Neural cell (in vitro differentiated cells): Measurements from ENCODE around the gene GABBR2. TPM values are rescaled to one million over a fixed set of nuclear protein-coding genes. Genes with fewer than 3 reads are reported as not detected.

ENCODE experiments used
- H2AFZ ChIP-seq: fragments of 200-600, 300-800 bp; sonication (generic), shearing (Covaris generic); 2 replicates; pipeline ENCODE4 v1.6.0; 2014; ENCODE audit warnings: low read depth, mild to moderate bottlenecking, antibody characterized with exemption, low read length, moderate library complexity
- H3F3A ChIP-seq: fragments of 200-600 bp; shearing (Covaris generic); 2 replicates; pipeline ENCODE4 v1.6.1; 2016; ENCODE audit warnings: mild to moderate bottlenecking, moderate library complexity, mixed read lengths, antibody characterized with exemption, low read length; ENCODE audit not compliant: insufficient read depth, poor library complexity, severe bottlenecking
- H3K27ac ChIP-seq: fragments of 200-600, 300-800 bp; sonication (generic), shearing (Covaris generic); 2 replicates; pipeline ENCODE4 v1.5.1; 2014; ENCODE audit warnings: mild to moderate bottlenecking, low read length, moderate library complexity
- H3K27me3 ChIP-seq: fragments of 300-800, 200-600 bp; sonication (generic), shearing (Covaris generic); 2 replicates; pipeline ENCODE4 v1.6.0; 2014; ENCODE audit warnings: mild to moderate bottlenecking, low read depth, low read length, moderate library complexity; ENCODE audit not compliant: insufficient read depth
- H3K36me3 ChIP-seq: fragments of 300-800, 200-600 bp; sonication (generic), shearing (Covaris generic); 2 replicates; pipeline ENCODE4 v1.5.1; 2014; ENCODE audit warnings: mild to moderate bottlenecking, antibody characterized with exemption, low read length, moderate library complexity; ENCODE audit not compliant: insufficient read depth
- H3K4me2 ChIP-seq: fragments of 300-800, 200-600 bp; sonication (generic), shearing (Covaris generic); 2 replicates; pipeline ENCODE4 v1.6.0; 2014; ENCODE audit warnings: mild to moderate bottlenecking, low read length
- H3K4me3 ChIP-seq: fragments of 300-800, 200-600 bp; sonication (generic), shearing (Covaris generic); 2 replicates; pipeline ENCODE4 v1.5.1; 2014; ENCODE audit warnings: mild to moderate bottlenecking, low read length, moderate library complexity
- H3K79me2 ChIP-seq: fragments of 200-600 bp; shearing (Covaris generic); replicated peaks from 2 replicates; pipeline ENCODE4 v1.6.0; 2014; ENCODE audit warnings: mild to moderate bottlenecking, low read length, moderate library complexity; ENCODE audit not compliant: insufficient read depth
- H3K9ac ChIP-seq: fragments of 300-800, 200-600 bp; sonication (generic), shearing (Covaris generic); 2 replicates; pipeline ENCODE4 v1.6.1; 2016; ENCODE audit warnings: mild to moderate bottlenecking, low read length, mixed read lengths
- H3K9me2 ChIP-seq: fragments of 200-600 bp; shearing (Covaris generic); 2 replicates; pipeline ENCODE4 v1.6.1; 2016; ENCODE audit warnings: mild to moderate bottlenecking, low read length, mixed read lengths; ENCODE audit not compliant: insufficient read depth
- H3K9me3 ChIP-seq: fragments of 200-600, 300-800 bp; sonication (generic), shearing (Covaris generic); 2 replicates; pipeline ENCODE4 v1.6.1; 2016; ENCODE audit warnings: mild to moderate bottlenecking, mixed run types, low read length, moderate library complexity, mixed read lengths
- H4K20me1 ChIP-seq: fragments of 200-600 bp; shearing (Covaris generic); 2 replicates; pipeline ENCODE4 v1.6.1; 2016; ENCODE audit warnings: mild to moderate bottlenecking, mixed run types; ENCODE audit not compliant: insufficient read depth
- EP300 ChIP-seq: fragments of 450-650 bp; conservative IDR thresholded peaks from 2 replicates; pipeline ENCODE4 v1.6.1; 2014; ENCODE audit warnings: antibody characterized with exemption, mild to moderate bottlenecking, moderate library complexity; ENCODE audit not compliant: poor library complexity, severe bottlenecking
- EZH2 ChIP-seq: fragments of 200-600, 300-800 bp; shearing (Covaris generic), sonication (generic); IDR thresholded peaks from 2 replicates; pipeline ENCODE4 v1.6.1; 2014; ENCODE audit warnings: antibody characterized with exemption, low read length, borderline replicate concordance, mild to moderate bottlenecking; ENCODE audit not compliant: insufficient read depth, poor library complexity, severe bottlenecking
- MXI1 ChIP-seq: fragments of 450-650 bp; conservative IDR thresholded peaks from 2 replicates; pipeline ENCODE4 v1.6.1; 2014; ENCODE audit warnings: antibody characterized with exemption, mild to moderate bottlenecking; ENCODE audit not compliant: poor library complexity, severe bottlenecking
- POLR2AphosphoS5 ChIP-seq: IDR thresholded peaks from 2 replicates; pipeline ENCODE4 v1.6.1; 2012
- RAD21 ChIP-seq: fragments of 450-650 bp; conservative IDR thresholded peaks from 2 replicates; pipeline ENCODE4 v1.6.1; 2014; ENCODE audit warnings: antibody characterized with exemption, mild to moderate bottlenecking, moderate library complexity
- SMC3 ChIP-seq: fragments of 450-650 bp; conservative IDR thresholded peaks from 2 replicates; pipeline ENCODE4 v1.6.1; 2014; ENCODE audit warnings: antibody characterized with exemption, mild to moderate bottlenecking, moderate library complexity; ENCODE audit not compliant: poor library complexity
- TAF1 ChIP-seq: IDR thresholded peaks from 2 replicates; pipeline ENCODE4 v1.6.1; 2012; ENCODE audit warnings: low read depth
- polyA plus RNA-seq: library from polyadenylated mRNA; depleted of rRNA; stranded (reverse); fragments of >200 nt; gene quantifications from 2 replicates; pipeline ENCODE4 v1.2.3, GENCODE V29; 2014
- TF ChIP-seq, protein P1 (sequence below): fragments of 450-650 bp; IDR thresholded peaks from 2 replicates; pipeline ENCODE4 v1.5.1; 2014; ENCODE audit warnings: antibody characterized with exemption, mild to moderate bottlenecking, moderate library complexity; ENCODE audit not compliant: poor library complexity, severe bottlenecking
- TF ChIP-seq, protein P2 (sequence below): IDR thresholded peaks from 2 replicates; pipeline ENCODE4 v1.6.1; 2012; ENCODE audit warnings: borderline replicate concordance

GABBR2 gene
- polyA plus RNA-seq, 1 donor from 2014 or later = 7.1 TPM

DNA sequence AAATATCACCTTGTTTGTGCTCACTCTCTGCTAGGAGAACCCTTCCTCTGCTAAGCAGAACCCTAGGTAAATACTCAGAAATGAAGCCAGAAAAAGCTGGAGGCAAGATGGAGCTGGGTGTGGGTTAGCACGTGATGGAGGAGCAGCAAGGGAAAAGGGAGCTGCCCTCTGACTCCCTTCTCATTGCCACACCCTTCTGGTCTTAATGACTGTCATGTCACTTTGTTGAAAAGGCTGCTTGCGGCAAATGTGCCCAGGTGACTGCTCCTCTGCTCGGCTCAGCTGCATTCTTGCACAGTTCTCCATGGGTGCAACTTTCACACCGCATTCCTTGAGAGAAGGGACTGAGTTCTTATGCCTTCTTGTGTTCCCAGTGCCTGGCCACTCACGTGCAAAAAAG lies 416.9 kb downstream of the GABBR2 start:
- H3K4me3 ChIP-seq = no peak overlapping the region
- no peaks in the 10 kb centered on the region for H3K79me2 ChIP-seq
- H3K9me2 ChIP-seq = no peaks in the 10 kb centered on the region
- no peak overlapping the region for H3K4me2 ChIP-seq
- H3K36me3 ChIP-seq = peaks cover 4% of the 10 kb centered on the region
- TF ChIP-seq EP300 = no peak
- TF ChIP-seq MXI1 = no peak
- TF ChIP-seq, protein P1, sequence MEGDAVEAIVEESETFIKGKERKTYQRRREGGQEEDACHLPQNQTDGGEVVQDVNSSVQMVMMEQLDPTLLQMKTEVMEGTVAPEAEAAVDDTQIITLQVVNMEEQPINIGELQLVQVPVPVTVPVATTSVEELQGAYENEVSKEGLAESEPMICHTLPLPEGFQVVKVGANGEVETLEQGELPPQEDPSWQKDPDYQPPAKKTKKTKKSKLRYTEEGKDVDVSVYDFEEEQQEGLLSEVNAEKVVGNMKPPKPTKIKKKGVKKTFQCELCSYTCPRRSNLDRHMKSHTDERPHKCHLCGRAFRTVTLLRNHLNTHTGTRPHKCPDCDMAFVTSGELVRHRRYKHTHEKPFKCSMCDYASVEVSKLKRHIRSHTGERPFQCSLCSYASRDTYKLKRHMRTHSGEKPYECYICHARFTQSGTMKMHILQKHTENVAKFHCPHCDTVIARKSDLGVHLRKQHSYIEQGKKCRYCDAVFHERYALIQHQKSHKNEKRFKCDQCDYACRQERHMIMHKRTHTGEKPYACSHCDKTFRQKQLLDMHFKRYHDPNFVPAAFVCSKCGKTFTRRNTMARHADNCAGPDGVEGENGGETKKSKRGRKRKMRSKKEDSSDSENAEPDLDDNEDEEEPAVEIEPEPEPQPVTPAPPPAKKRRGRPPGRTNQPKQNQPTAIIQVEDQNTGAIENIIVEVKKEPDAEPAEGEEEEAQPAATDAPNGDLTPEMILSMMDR = no peak
- no peak for TF ChIP-seq EZH2
- TF ChIP-seq POLR2AphosphoS5 = no peak
- TF ChIP-seq RAD21 = no peak
- TF ChIP-seq, protein P2, sequence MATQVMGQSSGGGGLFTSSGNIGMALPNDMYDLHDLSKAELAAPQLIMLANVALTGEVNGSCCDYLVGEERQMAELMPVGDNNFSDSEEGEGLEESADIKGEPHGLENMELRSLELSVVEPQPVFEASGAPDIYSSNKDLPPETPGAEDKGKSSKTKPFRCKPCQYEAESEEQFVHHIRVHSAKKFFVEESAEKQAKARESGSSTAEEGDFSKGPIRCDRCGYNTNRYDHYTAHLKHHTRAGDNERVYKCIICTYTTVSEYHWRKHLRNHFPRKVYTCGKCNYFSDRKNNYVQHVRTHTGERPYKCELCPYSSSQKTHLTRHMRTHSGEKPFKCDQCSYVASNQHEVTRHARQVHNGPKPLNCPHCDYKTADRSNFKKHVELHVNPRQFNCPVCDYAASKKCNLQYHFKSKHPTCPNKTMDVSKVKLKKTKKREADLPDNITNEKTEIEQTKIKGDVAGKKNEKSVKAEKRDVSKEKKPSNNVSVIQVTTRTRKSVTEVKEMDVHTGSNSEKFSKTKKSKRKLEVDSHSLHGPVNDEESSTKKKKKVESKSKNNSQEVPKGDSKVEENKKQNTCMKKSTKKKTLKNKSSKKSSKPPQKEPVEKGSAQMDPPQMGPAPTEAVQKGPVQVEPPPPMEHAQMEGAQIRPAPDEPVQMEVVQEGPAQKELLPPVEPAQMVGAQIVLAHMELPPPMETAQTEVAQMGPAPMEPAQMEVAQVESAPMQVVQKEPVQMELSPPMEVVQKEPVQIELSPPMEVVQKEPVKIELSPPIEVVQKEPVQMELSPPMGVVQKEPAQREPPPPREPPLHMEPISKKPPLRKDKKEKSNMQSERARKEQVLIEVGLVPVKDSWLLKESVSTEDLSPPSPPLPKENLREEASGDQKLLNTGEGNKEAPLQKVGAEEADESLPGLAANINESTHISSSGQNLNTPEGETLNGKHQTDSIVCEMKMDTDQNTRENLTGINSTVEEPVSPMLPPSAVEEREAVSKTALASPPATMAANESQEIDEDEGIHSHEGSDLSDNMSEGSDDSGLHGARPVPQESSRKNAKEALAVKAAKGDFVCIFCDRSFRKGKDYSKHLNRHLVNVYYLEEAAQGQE = no peak
- no peak for TF ChIP-seq SMC3
- no peak for TF ChIP-seq TAF1
- H2AFZ ChIP-seq = no peak overlapping the region
- H3K9me3 ChIP-seq = no peaks in the 10 kb centered on the region
- H4K20me1 ChIP-seq = no peaks in the 10 kb centered on the region
- no peak overlapping the region for H3K27ac ChIP-seq
- H3K9ac ChIP-seq = no peak overlapping the region
- no peaks in the 10 kb centered on the region for H3K27me3 ChIP-seq
- H3F3A ChIP-seq = no peaks in the 10 kb centered on the region

DNA sequence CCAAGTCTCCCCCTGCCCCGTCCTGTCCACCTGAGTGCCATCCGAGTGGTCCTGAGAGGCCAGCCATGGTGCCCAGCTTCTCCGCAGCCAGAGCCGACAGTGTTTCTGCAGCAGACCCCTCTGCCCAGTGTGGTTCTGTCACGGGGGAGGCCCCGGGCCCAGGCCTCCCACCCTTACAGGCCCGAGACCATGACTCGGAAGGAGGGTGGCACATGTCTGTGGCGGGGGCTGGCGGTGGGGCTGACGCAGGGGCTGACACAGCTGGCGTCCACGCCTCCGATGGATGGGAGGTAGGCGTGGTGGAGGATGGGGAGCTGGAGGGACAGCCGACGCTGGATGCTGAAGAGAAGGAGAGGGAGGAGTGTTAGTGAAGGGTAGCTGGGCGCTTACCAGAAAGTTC lies 418.3 kb downstream of the GABBR2 start:
- Histone ChIP-seq H2AFZ (no peak overlapping the region), H3K9me2 (no peaks in the 10 kb centered on the region), H3K9me3 (no peaks in the 10 kb centered on the region), H3K36me3 (peaks cover 4% of the 10 kb centered on the region), H3F3A (no peaks in the 10 kb centered on the region), H3K27me3 (no peaks in the 10 kb centered on the region), H3K79me2 (no peaks in the 10 kb centered on the region), H3K9ac (no peak overlapping the region), H3K27ac (no peak overlapping the region), H3K4me3 (no peak overlapping the region), H4K20me1 (no peaks in the 10 kb centered on the region), H3K4me2 (no peak overlapping the region)
- no peak for TF ChIP-seq MXI1
- TF ChIP-seq EZH2 = no peak
- TF ChIP-seq RAD21 = no peak
- TF ChIP-seq SMC3 = no peak
- TF ChIP-seq EP300 = no peak
- no peak for TF ChIP-seq POLR2AphosphoS5
- TF ChIP-seq, protein P1 = no peak
- TF ChIP-seq, protein P2 = no peak
- no peak for TF ChIP-seq TAF1
